ENCODE data around the gene NCAM2.

GRCh38 chr21:20994790-20995189 is 3.4 kb upstream of the NCAM2 start:
- TF ChIP-seq, protein P1, sequence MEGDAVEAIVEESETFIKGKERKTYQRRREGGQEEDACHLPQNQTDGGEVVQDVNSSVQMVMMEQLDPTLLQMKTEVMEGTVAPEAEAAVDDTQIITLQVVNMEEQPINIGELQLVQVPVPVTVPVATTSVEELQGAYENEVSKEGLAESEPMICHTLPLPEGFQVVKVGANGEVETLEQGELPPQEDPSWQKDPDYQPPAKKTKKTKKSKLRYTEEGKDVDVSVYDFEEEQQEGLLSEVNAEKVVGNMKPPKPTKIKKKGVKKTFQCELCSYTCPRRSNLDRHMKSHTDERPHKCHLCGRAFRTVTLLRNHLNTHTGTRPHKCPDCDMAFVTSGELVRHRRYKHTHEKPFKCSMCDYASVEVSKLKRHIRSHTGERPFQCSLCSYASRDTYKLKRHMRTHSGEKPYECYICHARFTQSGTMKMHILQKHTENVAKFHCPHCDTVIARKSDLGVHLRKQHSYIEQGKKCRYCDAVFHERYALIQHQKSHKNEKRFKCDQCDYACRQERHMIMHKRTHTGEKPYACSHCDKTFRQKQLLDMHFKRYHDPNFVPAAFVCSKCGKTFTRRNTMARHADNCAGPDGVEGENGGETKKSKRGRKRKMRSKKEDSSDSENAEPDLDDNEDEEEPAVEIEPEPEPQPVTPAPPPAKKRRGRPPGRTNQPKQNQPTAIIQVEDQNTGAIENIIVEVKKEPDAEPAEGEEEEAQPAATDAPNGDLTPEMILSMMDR (IDR thresholded peaks at IDR 0.05) = no peak
- TF ChIP-seq EP300 (IDR thresholded peaks at IDR 0.05) (no peak), POLR2A (IDR thresholded peaks at IDR 0.05) (no peak)
